ENCODE results near the gene ABHD6. TPM values are rescaled to one million over a fixed set of nuclear protein-coding genes. Genes with fewer than 3 reads are reported as not detected.
"Not testable (repeated sequence)": the region's sequence is repeated elsewhere in the genome, so short reads cannot be mapped to it uniquely, and the experiment has no call there.

ABHD6 gene
- total RNA-seq, 1 donor from 2014 or later = 7.7 TPM

GRCh38 chr3:58198362-58198761, 39.2 kb upstream of the ABHD6 start:
- DNase-seq (ENCODE audit: low read depth) = no peak
- H3K36me3 ChIP-seq (ENCODE audit: control insufficient read depth, insufficient read depth, low read length) = no peaks in the 10 kb centered on the region
- H3K27me3 ChIP-seq (ENCODE audit: control insufficient read depth, insufficient read depth, low read length) = peaks cover 2% of the 10 kb centered on the region
- no peak overlapping the region for H3K4me3 ChIP-seq (ENCODE audit: low read depth, low read length)
- no peak for TF ChIP-seq CTCF (IDR thresholded peaks at IDR 0.05; ENCODE audit: insufficient read depth, low read length, poor library complexity, severe bottlenecking)

GRCh38 chr3:58198804-58199203, 38.8 kb upstream of the ABHD6 start:
- TF ChIP-seq CTCF (IDR thresholded peaks at IDR 0.05; ENCODE audit: insufficient read depth, low read length, poor library complexity, severe bottlenecking) = no peak
- no peak for DNase-seq (ENCODE audit: low read depth)
- peaks cover 2% of the 10 kb centered on the region for H3K27me3 ChIP-seq (ENCODE audit: control insufficient read depth, insufficient read depth, low read length)
- no peaks in the 10 kb centered on the region for H3K36me3 ChIP-seq (ENCODE audit: control insufficient read depth, insufficient read depth, low read length)
- H3K4me3 ChIP-seq (ENCODE audit: low read depth, low read length) = no peak overlapping the region

GRCh38 chr3:58200121-58200709, 37.4 kb upstream of the ABHD6 start:
- H3K36me3 ChIP-seq (ENCODE audit: control insufficient read depth, insufficient read depth, low read length) = no peaks in the 10 kb centered on the region
- DNase-seq (ENCODE audit: low read depth) = no peak
- H3K4me3 ChIP-seq (ENCODE audit: low read depth, low read length) = no peak overlapping the region
- no peak for TF ChIP-seq CTCF (IDR thresholded peaks at IDR 0.05; ENCODE audit: insufficient read depth, low read length, poor library complexity, severe bottlenecking)
- peaks cover 2% of the 10 kb centered on the region for H3K27me3 ChIP-seq (ENCODE audit: control insufficient read depth, insufficient read depth, low read length)

- no peak for TF ChIP-seq CTCF (IDR thresholded peaks at IDR 0.05; ENCODE audit: insufficient read depth, low read length, poor library complexity, severe bottlenecking)
- H3K36me3 ChIP-seq (ENCODE audit: control insufficient read depth, insufficient read depth, low read length) = no peaks in the 10 kb centered on the region
- no peak overlapping the region for H3K4me3 ChIP-seq (ENCODE audit: low read depth, low read length)
- peaks cover 2% of the 10 kb centered on the region for H3K27me3 ChIP-seq (ENCODE audit: control insufficient read depth, insufficient read depth, low read length)
- DNase-seq (ENCODE audit: low read depth) = no peak
Measured at GRCh38 chr3:58200846-58201355, 36.7 kb upstream of the ABHD6 start.

- H3K36me3 ChIP-seq (ENCODE audit: control insufficient read depth, insufficient read depth, low read length); H3K27me3 ChIP-seq (ENCODE audit: control insufficient read depth, insufficient read depth, low read length); DNase-seq (ENCODE audit: low read depth): not testable (repeated sequence)
Measured at GRCh38 chr3:58201451-58201850, 36.1 kb upstream of the ABHD6 start.

GRCh38 chr3:58202917-58203360, 34.7 kb upstream of the ABHD6 start:
- peaks cover 2% of the 10 kb centered on the region for H3K27me3 ChIP-seq (ENCODE audit: control insufficient read depth, insufficient read depth, low read length)
- DNase-seq (ENCODE audit: low read depth) = no peak
- TF ChIP-seq CTCF (IDR thresholded peaks at IDR 0.05; ENCODE audit: insufficient read depth, low read length, poor library complexity, severe bottlenecking) = no peak
- no peaks in the 10 kb centered on the region for H3K36me3 ChIP-seq (ENCODE audit: control insufficient read depth, insufficient read depth, low read length)
- H3K4me3 ChIP-seq (ENCODE audit: low read depth, low read length) = no peak overlapping the region

More at GRCh38 chr3:58201451-58201850, 36.1 kb upstream of the ABHD6 start:
- not testable (repeated sequence) for H3K4me3 ChIP-seq (ENCODE audit: low read depth, low read length)
